NK-92 treated with Interleukin-12 subunit alpha and Interleukin-12 subunit beta, amount 100 ng/mL, for 24 hours (cell line): ENCODE measurements around the gene MAP1LC3C.
"Not testable (repeated sequence)": the region's sequence is repeated elsewhere in the genome, so short reads cannot be mapped to it uniquely, and the experiment has no call there.

Experiments
- DNase-seq: peaks from one replicate; lab custom pipeline; 2025; lab: John Stamatoyannopoulos, UW

Gene MAP1LC3C

GRCh38 chr1:241992734-241993133 lies 6.2 kb downstream of the MAP1LC3C start:
- DNase-seq = no peak

GRCh38 chr1:241990040-241990439 lies 8.9 kb downstream of the MAP1LC3C start:
- no peak for DNase-seq

- DNase-seq = not testable (repeated sequence)
Observed at GRCh38 chr1:241988389-241988930, 10.4 kb downstream of the MAP1LC3C start.

GRCh38 chr1:241985787-241986186 lies 13.1 kb downstream of the MAP1LC3C start:
- no peak for DNase-seq

GRCh38 chr1:241979926-241980325 lies 19.0 kb downstream of the MAP1LC3C start:
- no peak for DNase-seq

- DNase-seq = no peak
Observed at GRCh38 chr1:241979071-241979470, 19.8 kb downstream of the MAP1LC3C start.

GRCh38 chr1:241976229-241976628 lies 22.7 kb downstream of the MAP1LC3C start:
- no peak for DNase-seq

GRCh38 chr1:241972703-241973369 lies 26.1 kb downstream of the MAP1LC3C start:
- DNase-seq = no peak

GRCh38 chr1:241968611-241969010 lies 30.3 kb downstream of the MAP1LC3C start:
- DNase-seq = no peak

- DNase-seq = no peak
Observed at GRCh38 chr1:241964550-241965282, 34.2 kb downstream of the MAP1LC3C start.

- DNase-seq = no peak
Observed at GRCh38 chr1:241963722-241964121, 35.2 kb downstream of the MAP1LC3C start.

GRCh38 chr1:241962153-241962552 lies 36.7 kb downstream of the MAP1LC3C start:
- DNase-seq = no peak

GRCh38 chr1:241957692-241958494 lies 41.0 kb downstream of the MAP1LC3C start, which contains the start of gene BECN2:
Gene BECN2 (plus strand): TSS chr1:241957767. CDS start chr1:241957767, 0 bp downstream.
- DNase-seq = no peak

- no peak for DNase-seq
Observed at GRCh38 chr1:241950390-241950789, 48.5 kb downstream of the MAP1LC3C start.

GRCh38 chr1:241947354-241947753 lies 51.5 kb downstream of the MAP1LC3C start:
- no peak for DNase-seq
